ENCODE data around the gene GPR21. TPM values are rescaled to one million over a fixed set of nuclear protein-coding genes. Genes with fewer than 3 reads are reported as not detected.

Gene GPR21
- total RNA-seq, 2 donors from 2014 or later = 0.97 TPM; not detected in 1

DNA sequence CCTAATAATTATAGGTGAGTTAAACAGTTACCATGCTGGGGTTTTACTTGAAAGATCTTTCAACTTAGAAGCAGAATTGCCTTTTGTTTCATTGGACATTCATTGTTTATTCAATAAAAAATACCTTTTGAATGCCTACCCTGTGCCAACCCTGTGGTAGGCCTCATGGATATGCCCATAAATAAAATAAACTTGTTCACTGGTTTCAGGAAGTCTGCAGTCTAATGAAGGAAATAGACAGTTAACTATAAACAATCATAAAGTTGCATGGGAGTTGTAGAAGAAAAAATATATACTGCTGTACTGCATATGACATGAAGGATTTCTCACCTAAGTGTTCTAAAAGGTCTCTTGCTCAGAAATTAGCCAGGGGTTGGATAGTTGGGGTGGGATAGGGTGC, 5.3 kb upstream of the GPR21 start:
- no peaks in the 10 kb centered on the region for H3K27me3 ChIP-seq (replicated peaks; ENCODE audit: insufficient read depth)
- H3K36me3 ChIP-seq = no peaks in the 10 kb centered on the region
- no peak for DNase-seq (ENCODE audit: low spot score)
- no peaks in the 10 kb centered on the region for H3K4me1 ChIP-seq (replicated peaks)
- H3K27ac ChIP-seq = no peak overlapping the region
- no peak overlapping the region for H3K4me3 ChIP-seq
- H3K9me3 ChIP-seq = no peaks in the 10 kb centered on the region
- TF ChIP-seq, protein P1, sequence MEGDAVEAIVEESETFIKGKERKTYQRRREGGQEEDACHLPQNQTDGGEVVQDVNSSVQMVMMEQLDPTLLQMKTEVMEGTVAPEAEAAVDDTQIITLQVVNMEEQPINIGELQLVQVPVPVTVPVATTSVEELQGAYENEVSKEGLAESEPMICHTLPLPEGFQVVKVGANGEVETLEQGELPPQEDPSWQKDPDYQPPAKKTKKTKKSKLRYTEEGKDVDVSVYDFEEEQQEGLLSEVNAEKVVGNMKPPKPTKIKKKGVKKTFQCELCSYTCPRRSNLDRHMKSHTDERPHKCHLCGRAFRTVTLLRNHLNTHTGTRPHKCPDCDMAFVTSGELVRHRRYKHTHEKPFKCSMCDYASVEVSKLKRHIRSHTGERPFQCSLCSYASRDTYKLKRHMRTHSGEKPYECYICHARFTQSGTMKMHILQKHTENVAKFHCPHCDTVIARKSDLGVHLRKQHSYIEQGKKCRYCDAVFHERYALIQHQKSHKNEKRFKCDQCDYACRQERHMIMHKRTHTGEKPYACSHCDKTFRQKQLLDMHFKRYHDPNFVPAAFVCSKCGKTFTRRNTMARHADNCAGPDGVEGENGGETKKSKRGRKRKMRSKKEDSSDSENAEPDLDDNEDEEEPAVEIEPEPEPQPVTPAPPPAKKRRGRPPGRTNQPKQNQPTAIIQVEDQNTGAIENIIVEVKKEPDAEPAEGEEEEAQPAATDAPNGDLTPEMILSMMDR (IDR thresholded peaks at IDR 0.05) = no peak
- TF ChIP-seq POLR2A (IDR thresholded peaks at IDR 0.05) = no peak
- TF ChIP-seq POLR2AphosphoS5 (IDR thresholded peaks at IDR 0.05) = no peak
- intact Hi-C loops (cut with DNase I) = no loop called here

DNA sequence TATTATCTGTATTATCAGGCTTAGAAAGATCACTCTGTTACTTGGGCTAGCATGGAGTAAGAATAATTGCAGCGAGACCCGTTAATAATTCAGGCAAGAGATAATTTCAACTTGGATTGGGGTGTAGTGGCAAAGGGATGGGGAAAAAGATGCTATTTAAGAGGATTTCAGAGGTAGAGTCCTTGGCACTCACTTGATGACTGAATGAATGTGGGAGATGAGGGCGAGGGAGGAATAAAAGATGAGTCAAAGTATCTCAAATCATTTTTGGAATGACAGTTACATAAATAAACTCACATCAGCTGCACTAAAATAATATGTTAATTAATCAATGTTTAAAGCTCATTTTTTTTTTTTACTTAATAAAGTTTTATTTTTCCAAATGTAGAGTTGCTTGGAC, 4.5 kb upstream of the GPR21 start:
- TF ChIP-seq POLR2AphosphoS5 (IDR thresholded peaks at IDR 0.05) (no peak), POLR2A (IDR thresholded peaks at IDR 0.05) (no peak)
- TF ChIP-seq, protein P1 (IDR thresholded peaks at IDR 0.05) = no peak
- Histone ChIP-seq H3K36me3 (no peaks in the 10 kb centered on the region), H3K9me3 (no peaks in the 10 kb centered on the region), H3K27me3 (replicated peaks; ENCODE audit: insufficient read depth) (no peaks in the 10 kb centered on the region), H3K4me3 (no peak overlapping the region), H3K4me1 (replicated peaks) (no peaks in the 10 kb centered on the region), H3K27ac (no peak overlapping the region)
- intact Hi-C loops (cut with DNase I) = no loop called here
- no peak for DNase-seq (ENCODE audit: low spot score)
- 96% methylated on average over 3 of the region's 3 CpGs for WGBS

DNA sequence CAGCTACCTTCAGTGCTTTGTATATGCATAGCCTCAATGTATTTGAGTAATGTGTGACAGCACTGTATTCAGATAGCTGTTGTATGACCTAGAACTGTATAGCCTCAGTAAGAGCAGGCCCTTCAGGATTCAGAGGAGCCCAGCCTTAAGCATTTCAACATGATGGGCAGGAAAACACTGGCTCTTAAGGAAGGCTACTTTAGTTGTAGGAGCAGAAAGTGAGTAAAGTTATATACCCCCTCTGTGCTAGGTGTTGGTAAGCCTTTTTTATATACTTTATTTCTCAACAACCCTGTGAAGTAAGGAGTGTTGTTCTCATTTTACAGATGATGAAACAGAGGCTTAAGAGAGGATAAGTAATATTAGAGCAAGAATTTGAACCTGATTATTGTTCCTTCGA, 1.5 kb upstream of the GPR21 start:
- Histone ChIP-seq H3K27me3 (replicated peaks; ENCODE audit: insufficient read depth) (no peaks in the 10 kb centered on the region), H3K4me1 (replicated peaks) (no peaks in the 10 kb centered on the region), H3K27ac (no peak overlapping the region), H3K4me3 (no peak overlapping the region), H3K36me3 (no peaks in the 10 kb centered on the region), H3K9me3 (no peaks in the 10 kb centered on the region)
- no peak for DNase-seq (ENCODE audit: low spot score)
- TF ChIP-seq POLR2AphosphoS5 (IDR thresholded peaks at IDR 0.05) (no peak), POLR2A (IDR thresholded peaks at IDR 0.05) (no peak)
- TF ChIP-seq, protein P1 (IDR thresholded peaks at IDR 0.05) = no peak
- intact Hi-C loops (cut with DNase I) = no loop called here
- 72% methylated on average over 1 of the region's 1 CpG for WGBS

DNA sequence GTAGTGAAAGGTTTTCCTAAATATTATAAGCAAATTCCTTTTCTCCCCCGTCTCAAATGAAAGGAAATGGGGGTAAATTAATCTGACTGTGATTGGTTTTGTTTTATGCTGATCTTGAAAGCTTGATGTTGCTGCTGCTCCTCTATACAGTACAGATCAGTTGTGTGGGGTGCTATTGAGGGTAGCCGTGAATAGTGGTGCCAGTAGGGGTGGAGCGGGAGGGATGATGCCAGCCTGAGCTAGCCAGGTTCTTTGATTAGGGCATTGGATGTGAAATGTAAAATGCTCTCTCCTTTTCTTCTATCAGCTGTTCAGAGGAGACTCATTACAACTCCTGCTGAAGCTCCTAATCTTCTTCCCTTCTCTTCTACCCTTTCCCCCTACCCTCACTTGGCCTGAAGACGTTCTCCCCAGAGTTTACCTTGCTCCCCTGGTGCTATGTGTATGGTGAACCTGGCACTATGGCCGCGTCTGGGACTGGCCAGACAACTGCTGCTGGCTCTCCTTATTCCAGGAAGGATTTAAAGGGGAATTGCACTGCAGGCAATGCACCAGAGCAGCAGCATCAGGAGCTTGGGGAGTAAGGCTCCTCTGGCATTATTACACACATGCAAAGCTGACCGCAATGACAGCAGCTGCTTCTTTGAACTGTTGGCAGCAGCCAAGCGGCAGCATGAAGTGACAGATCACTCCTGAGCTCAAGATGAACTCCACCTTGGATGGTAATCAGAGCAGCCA, 566 bp downstream of the GPR21 start:
- Histone ChIP-seq H3K36me3 (no peaks in the 10 kb centered on the region), H3K9me3 (no peaks in the 10 kb centered on the region), H3K4me1 (replicated peaks) (no peaks in the 10 kb centered on the region), H3K27ac (no peak overlapping the region), H3K27me3 (replicated peaks; ENCODE audit: insufficient read depth) (no peaks in the 10 kb centered on the region), H3K4me3 (no peak overlapping the region)
- DNase-seq (ENCODE audit: low spot score) = no peak
- 48% methylated on average over 8 of the region's 8 CpGs for WGBS
- intact Hi-C loops (cut with DNase I) = no loop called here
- TF ChIP-seq, protein P1 (IDR thresholded peaks at IDR 0.05) = no peak
- TF ChIP-seq POLR2AphosphoS5 (IDR thresholded peaks at IDR 0.05) (no peak), POLR2A (IDR thresholded peaks at IDR 0.05) (no peak)

DNA sequence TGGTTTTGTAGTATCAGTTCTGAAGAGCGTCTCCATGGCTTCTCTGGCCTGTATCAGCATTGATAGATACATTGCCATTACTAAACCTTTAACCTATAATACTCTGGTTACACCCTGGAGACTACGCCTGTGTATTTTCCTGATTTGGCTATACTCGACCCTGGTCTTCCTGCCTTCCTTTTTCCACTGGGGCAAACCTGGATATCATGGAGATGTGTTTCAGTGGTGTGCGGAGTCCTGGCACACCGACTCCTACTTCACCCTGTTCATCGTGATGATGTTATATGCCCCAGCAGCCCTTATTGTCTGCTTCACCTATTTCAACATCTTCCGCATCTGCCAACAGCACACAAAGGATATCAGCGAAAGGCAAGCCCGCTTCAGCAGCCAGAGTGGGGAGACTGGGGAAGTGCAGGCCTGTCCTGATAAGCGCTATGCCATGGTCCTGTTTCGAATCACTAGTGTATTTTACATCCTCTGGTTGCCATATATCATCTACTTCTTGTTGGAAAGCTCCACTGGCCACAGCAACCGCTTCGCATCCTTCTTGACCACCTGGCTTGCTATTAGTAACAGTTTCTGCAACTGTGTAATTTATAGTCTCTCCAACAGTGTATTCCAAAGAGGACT, 1.5 kb downstream of the GPR21 start:
- 91% methylated on average over 13 of the region's 13 CpGs for WGBS
- no peaks in the 10 kb centered on the region for H3K9me3 ChIP-seq
- H3K27ac ChIP-seq = no peak overlapping the region
- no peak overlapping the region for H3K4me3 ChIP-seq
- H3K4me1 ChIP-seq (replicated peaks) = no peaks in the 10 kb centered on the region
- DNase-seq (ENCODE audit: low spot score) = no peak
- no peaks in the 10 kb centered on the region for H3K27me3 ChIP-seq (replicated peaks; ENCODE audit: insufficient read depth)
- intact Hi-C loops (cut with DNase I) = no loop called here
- no peaks in the 10 kb centered on the region for H3K36me3 ChIP-seq
- no peak for TF ChIP-seq POLR2AphosphoS5 (IDR thresholded peaks at IDR 0.05)
- no peak for TF ChIP-seq POLR2A (IDR thresholded peaks at IDR 0.05)
- TF ChIP-seq, protein P1 (IDR thresholded peaks at IDR 0.05) = no peak
